Right ventricle myocardium superior (tissue), 1 donor: ENCODE measurements around the gene RPL31. TPM values are rescaled to one million over a fixed set of nuclear protein-coding genes. Genes with fewer than 3 reads are reported as not detected.
A peak's percentile ranks its signal among the peaks of the same experiment; 100 is the strongest.

ENCODE experiments used
- ATAC-seq: fragments of 200-7000 bp; cut with Tn5 transposase; one replicate; pipeline ENCODE4 v1.9.1; 2020; ENCODE audit warnings: mild to moderate bottlenecking; ENCODE audit not compliant: poor library complexity
- DNase-seq: peaks from one replicate; pipeline ENCODE4 v3.0.0-alpha.2; 2020
- intact Hi-C: fragments of 100-400 bp; cut with DNase I; formaldehyde crosslinking; loops from one replicate; pipeline ENCODE4 v1.11.2; 2022
- total RNA-seq: library from RNA; stranded (reverse); fragmentation: NEBNext Ultra II Directional; extraction: Animal tissue kit (Norgen Biotek cat#: 25700); gene quantifications from one replicate; pipeline ENCODE4 v1.2.1, GENCODE V29; 2021
- donor health status: DM: no; HTN: yes; CAD: no; lungs with severe emphysema.

Gene RPL31
- total RNA-seq, 1 donor from 2014 or later = 756 TPM

GRCh38 chr2:100971221-100971620 lies 30.9 kb upstream of the RPL31 start:
- intact Hi-C loops = no loop called here
- DNase-seq (no peak), ATAC-seq (no peak)

GRCh38 chr2:100972452-100972851 lies 29.6 kb upstream of the RPL31 start:
- intact Hi-C loops = no loop called here
- ATAC-seq (no peak), DNase-seq (no peak)

DNA sequence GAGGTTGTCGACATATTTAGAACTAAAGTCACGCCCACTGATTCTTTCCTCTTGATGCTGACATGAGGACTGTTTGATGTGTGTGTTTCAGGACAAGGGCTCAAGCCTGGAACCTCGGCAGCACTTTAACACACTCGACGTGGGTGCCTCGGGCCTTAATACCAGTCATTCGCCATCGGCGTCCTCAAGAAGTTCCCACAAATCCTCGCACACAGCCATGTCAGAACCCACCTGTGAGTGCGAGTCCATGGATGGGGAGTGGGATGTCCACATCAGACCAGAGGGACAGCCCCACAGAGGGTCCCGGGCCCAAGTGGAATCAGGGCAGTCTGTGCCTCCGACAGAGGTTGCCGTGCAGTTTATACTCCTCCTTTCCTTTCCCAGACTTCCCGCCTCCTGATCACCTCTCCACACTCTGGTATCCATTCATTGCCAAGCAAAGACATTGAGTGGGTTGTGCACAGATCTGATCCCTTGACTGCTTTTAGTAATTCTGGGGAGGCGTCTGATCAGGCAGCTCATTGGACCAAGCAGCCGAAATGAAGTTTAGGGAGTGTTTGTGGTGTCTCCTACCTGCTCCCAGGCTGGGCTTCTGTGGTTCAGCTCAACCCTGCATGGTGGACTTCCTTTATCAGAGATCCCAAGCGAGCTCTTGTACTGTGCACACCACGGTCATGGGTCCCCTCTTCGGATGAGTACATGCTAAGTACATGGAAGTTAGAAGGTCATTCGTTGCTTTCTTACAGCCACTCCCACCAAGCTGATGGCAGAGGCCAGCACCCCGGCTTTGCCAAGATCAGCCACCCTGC lies 27.2 kb upstream of the RPL31 start:
- DNase-seq (no peak), ATAC-seq (no peak)
- intact Hi-C loops = no loop called here

DNA sequence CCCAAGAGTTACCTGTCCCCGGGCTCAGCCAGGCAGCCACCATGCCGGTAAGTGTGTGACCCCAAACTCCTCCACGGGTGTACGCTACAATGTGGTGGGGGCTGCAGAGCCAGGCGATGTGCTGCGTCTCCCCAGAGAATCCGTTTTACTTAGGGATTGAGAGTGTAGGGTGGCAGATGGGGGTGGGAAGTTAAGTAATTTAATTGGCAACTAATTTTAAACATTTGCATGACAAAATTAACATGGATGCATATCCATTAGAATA lies 26.6 kb upstream of the RPL31 start:
- DNase-seq (no peak), ATAC-seq (no peak)
- intact Hi-C loops = no loop called here

GRCh38 chr2:100976061-100976460 lies 26.0 kb upstream of the RPL31 start:
- no peak for DNase-seq

DNA sequence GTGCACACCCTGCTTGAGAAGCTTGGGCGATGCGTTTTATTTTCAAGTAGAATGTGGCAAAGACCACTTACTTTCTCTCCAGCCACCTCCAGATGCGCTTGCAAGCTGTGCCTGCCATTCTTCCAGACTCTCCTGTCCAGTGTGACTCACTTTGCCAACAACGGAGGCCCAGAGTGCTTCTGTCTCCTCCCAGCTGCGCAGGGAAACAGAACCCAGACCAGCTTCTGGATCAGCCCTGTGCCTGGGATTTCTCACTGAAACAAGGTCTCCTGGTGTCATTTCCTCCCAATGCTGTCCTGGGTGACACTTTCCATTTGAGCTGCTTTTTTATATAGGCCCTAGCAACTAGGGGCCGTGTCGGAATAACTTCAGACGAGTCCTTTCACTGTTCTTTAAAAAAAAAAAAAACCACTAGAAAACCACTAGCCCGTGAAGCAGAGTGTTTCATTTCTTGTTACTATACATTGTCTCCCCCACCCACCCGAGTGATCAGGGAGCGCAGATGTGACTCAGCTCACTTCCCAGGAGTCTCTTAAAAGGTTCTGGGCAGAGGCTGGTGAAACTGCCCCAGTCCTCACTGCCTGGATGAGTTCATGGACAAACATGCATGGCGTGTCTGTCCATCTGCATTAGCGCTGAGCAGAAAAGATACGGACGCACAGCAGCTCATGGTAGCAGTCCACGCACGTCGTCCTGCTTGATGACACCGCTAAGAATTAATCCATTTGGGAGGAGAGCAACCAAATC lies 25.3 kb upstream of the RPL31 start:
- intact Hi-C loops = no loop called here
- DNase-seq = no peak
- no peak for ATAC-seq

More at GRCh38 chr2:100976061-100976460, 26.0 kb upstream of the RPL31 start:
- ATAC-seq = no peak
- intact Hi-C loops = no loop called here

DNA sequence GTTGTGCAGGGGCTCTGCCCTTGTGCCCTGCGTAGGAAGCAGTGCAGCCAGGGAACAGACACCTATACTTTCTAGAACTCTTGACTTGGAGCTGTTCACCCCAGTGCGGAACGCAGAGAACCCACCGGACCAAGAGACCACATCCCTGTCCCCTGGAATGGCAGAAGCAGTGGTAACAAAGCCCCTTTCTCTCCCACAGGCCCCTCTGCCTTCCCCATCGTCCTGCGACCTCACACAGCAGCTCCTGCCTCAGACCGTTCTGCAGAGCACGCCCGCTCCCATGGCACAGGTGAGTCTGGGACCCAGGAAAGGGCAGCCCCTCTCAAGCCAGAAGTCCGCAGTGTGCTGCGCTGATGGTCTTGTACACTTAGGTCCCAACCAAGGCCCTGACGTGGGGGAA lies 24.6 kb upstream of the RPL31 start:
- intact Hi-C loops = no loop called here
- no peak for ATAC-seq
- no peak for DNase-seq

DNA sequence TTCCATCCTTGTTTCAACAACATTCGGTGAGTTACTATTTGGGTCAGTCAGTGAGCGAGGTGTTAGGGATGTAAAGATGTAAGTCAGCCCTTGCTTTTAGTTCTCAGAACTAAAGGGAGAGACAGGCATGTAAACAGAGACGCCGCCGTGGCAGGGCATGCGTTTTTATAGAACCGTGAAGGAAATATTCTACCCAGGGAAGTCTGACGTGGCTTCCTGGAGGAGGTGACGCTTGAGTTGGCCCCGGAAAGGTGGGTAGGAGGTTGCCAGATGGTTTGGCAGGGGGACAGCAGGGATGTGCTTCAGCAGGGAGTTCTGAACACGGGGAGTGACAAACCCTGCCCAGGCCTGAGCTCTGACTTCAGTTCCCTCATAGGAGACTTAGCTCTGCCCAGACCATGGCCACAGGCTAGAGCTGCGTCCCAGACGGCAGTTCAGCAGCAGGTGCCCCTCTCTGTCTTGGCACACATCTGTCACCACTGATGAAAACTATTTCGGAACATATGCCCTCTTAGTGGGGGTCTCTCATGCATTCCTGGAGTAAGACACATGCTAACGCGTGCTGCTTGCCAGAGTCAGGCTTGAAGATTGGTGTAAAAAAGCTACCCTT lies 23.4 kb upstream of the RPL31 start:
- DNase-seq (no peak), ATAC-seq (no peak)
- intact Hi-C loops = no loop called here

DNA sequence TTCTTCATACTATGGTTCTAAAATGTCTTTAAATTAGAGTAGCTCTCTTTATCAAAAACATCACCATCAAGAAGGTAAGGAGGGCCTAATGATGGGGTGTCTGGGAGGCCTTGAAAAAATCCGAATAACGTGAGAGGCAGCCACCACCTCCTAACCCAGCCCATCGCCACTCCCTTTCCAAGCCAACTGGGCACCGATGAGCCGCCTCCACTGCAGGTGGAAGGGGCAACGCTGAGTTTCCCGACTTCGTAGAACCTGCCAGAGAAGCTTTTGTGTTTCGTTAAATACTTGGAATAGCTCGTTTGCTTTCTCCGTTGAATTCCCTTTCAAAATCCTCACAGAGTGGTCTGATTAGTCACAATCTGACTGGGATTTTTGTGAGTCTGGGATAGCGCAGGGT lies 22.0 kb upstream of the RPL31 start:
- DNase-seq = no peak
- intact Hi-C loops = loop anchor here (10.0 kb wide), 1 partner anchor 155 kb away; the partner anchor contains the start of gene NPAS2
- no peak for ATAC-seq

DNA sequence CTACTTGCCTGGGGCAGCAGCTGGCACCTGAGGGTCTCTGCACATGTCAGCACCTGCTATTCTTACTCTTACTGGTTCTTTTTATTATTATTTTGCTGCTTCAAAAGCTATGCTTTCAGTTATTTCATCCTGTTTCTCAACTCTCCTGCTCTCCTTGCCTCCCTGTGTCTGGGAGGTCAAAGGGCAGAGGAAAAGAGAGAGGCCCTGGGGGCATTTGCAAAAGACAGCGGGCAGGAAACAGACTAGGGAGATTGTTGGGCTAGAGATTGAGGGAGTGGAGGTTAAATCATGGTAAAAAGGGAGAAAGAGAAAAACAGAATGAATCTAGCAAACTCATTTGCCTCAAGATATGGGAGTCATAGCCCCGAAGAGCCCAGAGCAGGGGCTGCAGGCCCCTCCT lies 21.1 kb upstream of the RPL31 start:
- ATAC-seq = no peak
- no peak for DNase-seq
- intact Hi-C loops = loop anchor here (10.0 kb wide), 1 partner anchor 156 kb away; the partner anchor contains the start of gene NPAS2

GRCh38 chr2:100982431-100982861 lies 19.6 kb upstream of the RPL31 start:
- DNase-seq (no peak), ATAC-seq (no peak)
- intact Hi-C loops = loop anchor here (2.0 to 10.0 kb wide), 2 partner anchors 158 to 252 kb away; partner anchors contain the start of gene NPAS2

DNA sequence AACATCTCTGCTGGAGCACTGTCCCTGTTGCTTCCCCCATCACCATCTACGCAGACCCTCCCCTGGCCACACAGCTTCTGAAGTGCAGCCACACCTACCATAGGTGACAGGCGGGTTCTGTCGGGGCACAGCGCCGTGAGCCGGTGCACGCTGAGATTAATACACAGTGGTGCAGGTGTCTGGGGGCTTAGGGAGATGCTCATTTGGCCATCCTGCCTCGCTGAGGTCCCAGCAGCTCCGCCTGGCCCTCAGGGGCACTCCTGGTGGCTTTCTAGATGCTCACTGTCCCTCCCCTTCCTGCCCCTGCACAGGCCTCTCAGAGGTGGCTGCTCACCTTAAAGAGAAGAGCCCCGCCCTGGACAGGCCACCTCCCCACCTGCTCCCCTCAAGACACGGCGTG lies 18.9 kb upstream of the RPL31 start:
- no peak for DNase-seq
- intact Hi-C loops = loop anchor here (2.0 to 10.0 kb wide), 2 partner anchors 158 to 252 kb away; partner anchors contain the start of gene NPAS2
- no peak for ATAC-seq

DNA sequence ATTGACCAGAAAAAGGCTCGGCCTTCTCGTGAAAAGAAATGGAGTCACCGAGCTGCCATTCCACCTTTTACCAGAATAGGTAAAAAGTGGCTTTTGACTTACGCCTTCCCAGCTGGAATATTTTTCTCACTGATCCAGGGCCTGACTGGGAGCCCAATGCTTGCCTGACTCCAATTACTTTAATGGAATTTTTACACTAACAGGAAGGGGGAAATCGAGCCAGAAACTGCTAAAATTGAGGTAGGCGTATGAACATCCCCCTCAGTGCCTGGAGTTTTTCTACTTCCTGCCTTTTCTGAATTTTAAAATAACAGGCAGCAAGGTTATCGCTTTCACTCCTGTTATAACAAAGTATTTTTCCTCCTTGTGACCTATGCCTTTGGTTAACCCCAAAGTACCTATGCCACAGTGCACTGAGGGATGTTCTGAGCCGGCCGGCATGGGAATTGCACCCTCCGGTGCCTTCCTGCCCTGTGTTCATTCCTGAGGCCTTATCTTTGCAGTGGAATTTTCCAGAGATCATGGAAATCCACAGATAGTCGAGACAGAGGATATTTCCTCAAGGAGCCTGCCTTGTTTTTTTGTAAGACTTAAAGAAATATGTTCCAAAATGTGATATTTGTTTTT lies 18.3 kb upstream of the RPL31 start:
- intact Hi-C loops = loop anchor here (2.0 to 10.0 kb wide), 2 partner anchors 159 to 253 kb away; partner anchors contain the start of gene NPAS2
- DNase-seq = no peak

DNA sequence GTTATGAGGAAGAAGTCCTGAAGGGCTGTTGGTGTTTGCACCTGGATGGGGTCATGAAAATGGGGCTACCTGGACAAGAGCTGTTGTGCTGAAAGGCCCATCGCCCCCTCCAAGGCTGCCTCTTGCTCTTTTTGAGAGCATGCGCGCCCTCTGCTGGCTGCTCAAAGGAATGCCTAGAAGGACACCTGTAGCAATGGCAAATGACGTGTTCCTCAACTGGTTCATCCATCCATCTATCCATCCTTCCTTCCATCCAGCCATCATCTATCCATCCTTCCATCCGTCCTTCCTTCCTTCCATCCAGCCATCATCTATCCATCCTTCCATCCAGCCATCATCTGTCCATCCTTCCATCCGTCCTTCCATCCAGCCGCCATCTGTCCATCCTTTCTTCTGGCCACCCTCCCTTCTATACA lies 17.2 kb upstream of the RPL31 start:
- peak; percentile 88 for DNase-seq
- ATAC-seq = peak; percentile 86
- intact Hi-C loops = loop anchor here (5.0 to 10.0 kb wide), 2 partner anchors 160 to 378 kb away; partner anchors contain the start of gene NPAS2

More for the DNA sequence above, 18.3 kb upstream of the RPL31 start:
- no peak for ATAC-seq

DNA sequence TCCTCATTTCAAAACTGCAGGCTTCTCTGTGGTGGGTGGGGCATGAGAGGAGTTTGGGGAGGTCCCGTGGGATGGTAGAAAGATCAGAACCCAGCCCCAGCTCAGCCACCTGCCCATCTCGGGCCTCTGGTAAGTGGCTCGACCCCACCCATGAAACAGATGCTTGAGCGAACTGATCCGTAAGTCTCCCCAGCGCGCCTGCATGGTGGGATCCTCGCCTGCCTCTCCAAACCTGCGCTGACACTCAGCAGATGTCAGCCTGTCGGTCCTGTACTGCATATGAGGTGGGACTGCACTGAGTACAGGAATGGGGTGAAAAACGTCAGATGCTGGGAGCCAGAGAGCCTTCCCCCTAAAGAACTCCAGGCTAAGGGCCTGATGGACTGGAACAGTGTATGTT lies 15.9 kb upstream of the RPL31 start:
- ATAC-seq = no peak
- intact Hi-C loops = loop anchor here (5.0 to 10.0 kb wide), 2 partner anchors 161 to 379 kb away; partner anchors contain the start of gene NPAS2
- no peak for DNase-seq

DNA sequence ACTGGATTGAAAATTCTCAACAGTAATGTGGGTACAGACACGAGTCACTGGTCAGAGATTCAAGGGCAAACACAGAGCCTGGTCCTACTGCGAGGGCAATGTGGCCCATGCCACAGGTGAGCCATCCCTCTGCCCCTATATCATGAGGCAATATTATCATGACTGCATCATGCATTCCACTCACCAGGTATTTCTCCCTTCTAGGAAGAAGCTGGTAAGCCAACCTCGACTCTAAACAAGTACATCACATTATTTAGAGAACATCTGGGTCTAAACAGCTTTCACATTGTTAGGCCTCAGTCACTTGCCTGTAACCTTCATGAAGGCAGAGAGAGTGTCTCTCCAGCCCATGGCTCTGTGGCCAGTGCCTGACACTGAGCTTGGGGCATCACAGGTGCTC lies 14.6 kb upstream of the RPL31 start:
- intact Hi-C loops = loop anchor here (5.0 to 10.0 kb wide), 2 partner anchors 163 to 380 kb away; partner anchors contain the start of gene NPAS2
- no peak for ATAC-seq
- DNase-seq = no peak

GRCh38 chr2:100987974-100988373 lies 14.1 kb upstream of the RPL31 start:
- ATAC-seq = no peak
- no peak for DNase-seq
- intact Hi-C loops = loop anchor here (5.0 to 10.0 kb wide), 2 partner anchors 163 to 381 kb away; partner anchors contain the start of gene NPAS2

DNA sequence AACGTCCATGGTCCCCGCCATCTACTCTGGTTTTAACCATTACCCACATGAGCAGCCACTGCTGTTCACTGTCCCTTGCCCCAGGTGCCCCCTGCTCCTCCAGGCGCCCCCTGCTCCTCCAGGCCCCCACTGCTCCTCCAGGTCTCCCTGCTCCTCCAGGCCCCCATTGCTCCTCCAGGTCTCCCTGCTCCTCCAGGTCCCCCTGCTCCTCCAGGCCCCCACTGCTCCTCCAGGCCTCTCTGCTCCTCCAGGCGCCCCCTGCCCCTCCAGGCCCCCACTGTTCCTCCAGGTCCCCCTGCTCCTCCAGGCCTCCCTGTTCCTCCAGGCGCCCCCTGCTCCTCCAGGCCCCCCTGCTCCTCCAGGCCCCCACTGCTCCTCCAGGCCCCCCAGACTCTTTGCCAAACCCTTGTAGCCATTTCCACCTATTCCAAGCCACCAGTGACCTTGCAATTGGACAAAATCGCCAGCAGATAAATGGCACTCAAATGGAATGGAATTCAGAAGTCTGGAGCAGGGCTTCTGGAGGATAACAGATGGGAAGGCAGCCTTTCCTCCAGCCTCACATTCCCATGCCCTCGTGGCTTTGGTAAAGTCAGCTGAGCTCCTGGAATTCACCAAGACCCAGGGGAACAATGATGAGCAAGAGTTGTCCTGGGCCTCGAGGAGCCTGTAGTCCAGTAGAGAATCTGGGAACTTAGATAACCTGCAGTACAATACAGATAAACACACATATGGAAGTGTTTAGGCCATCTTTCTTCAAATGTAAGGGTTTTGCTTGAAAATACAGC lies 13.3 kb upstream of the RPL31 start:
- ATAC-seq (no peak), DNase-seq (no peak)
- intact Hi-C loops = loop anchor here (5.0 to 10.0 kb wide), 2 partner anchors 164 to 382 kb away; partner anchors contain the start of gene NPAS2
